Lung (tissue), 12 donors: Measurements from ENCODE around the gene NEK7. TPM values are rescaled to one million over a fixed set of nuclear protein-coding genes. Genes with fewer than 3 reads are reported as not detected.

Source experiments
- ATAC-seq: fragments of 200-7000 bp; cut with Tn5 transposase; one replicate; pipeline ENCODE4 v1.9.1; 2020; ENCODE audit warnings: moderate number of reproducible peaks; ENCODE audit not compliant: insufficient read depth, low FRiP score
- DNase-seq, 3 donors: peaks; one replicate each; pipeline ENCODE4 v3.0.0-alpha.2; 2013 to 2017
- H3K27ac ChIP-seq, 2 donors: one replicate each; pipeline ENCODE4 v1.5.1; 2013; ENCODE audit warnings: mild to moderate bottlenecking in 2 of 2, moderate library complexity in 2 of 2, control low read depth in 1 of 2, inconsistent platforms in 1 of 2, low read depth in 1 of 2, low read length in 1 of 2
- H3K27me3 ChIP-seq, 3 donors: one replicate each; pipeline ENCODE4 v1.5.1; 2013; ENCODE audit warnings: low read length in 2 of 3; ENCODE audit not compliant: control insufficient read depth in 3 of 3, insufficient read depth in 3 of 3
- H3K36me3 ChIP-seq, 4 donors: one replicate each; pipeline ENCODE4 v1.5.1; 2013; ENCODE audit warnings: low read length in 4 of 4, mild to moderate bottlenecking in 1 of 4, moderate library complexity in 1 of 4; ENCODE audit not compliant: control insufficient read depth in 4 of 4, insufficient read depth in 4 of 4
- H3K4me1 ChIP-seq, 5 donors: one replicate each; pipeline ENCODE4 v1.5.1; 2013; ENCODE audit warnings: low read length in 5 of 5, mild to moderate bottlenecking in 2 of 5, moderate library complexity in 1 of 5; ENCODE audit not compliant: control insufficient read depth in 5 of 5, insufficient read depth in 5 of 5
- H3K4me3 ChIP-seq: one replicate; pipeline ENCODE4 v1.5.1; 2013; ENCODE audit warnings: mild to moderate bottlenecking, control low read depth, moderate library complexity
- H3K9ac ChIP-seq, 2 donors: one replicate each; pipeline ENCODE4 v1.5.1; 2013; ENCODE audit warnings: low read length in 2 of 2, control low read depth in 1 of 2; ENCODE audit not compliant: insufficient read depth in 1 of 2
- H3K9me3 ChIP-seq, 4 donors: one replicate each; pipeline ENCODE4 v1.5.1; 2013; ENCODE audit warnings: low read length in 3 of 4, mild to moderate bottlenecking in 1 of 4, moderate library complexity in 1 of 4; ENCODE audit not compliant: control insufficient read depth in 4 of 4, insufficient read depth in 3 of 4
- CTCF ChIP-seq: IDR thresholded peaks from 2 replicates; pipeline ENCODE4 v1.5.1; 2012; ENCODE audit warnings: mild to moderate bottlenecking; ENCODE audit errors: control extremely low read depth, extremely low read depth
- WGBS, 2 donors: extraction: QIAGEN DNeasy Blood & Tissue Kit; methylation state at CpG; one replicate each; pipeline ENCODE4 v1.1.7; 2013; 5-methylcytosine and 5-hydroxymethylcytosine counted together
- polyA plus RNA-seq, 2 donors: library from polyadenylated mRNA; stranded (reverse); fragments of 200-250 nt; gene quantifications; one replicate each; pipeline ENCODE4 v1.2.1, GENCODE V29; 2013
- total RNA-seq, 2 donors: library from RNA; depleted of rRNA in 1 of 2; stranded (reverse); fragments of >200 nt in 1 of 2; gene quantifications; one replicate each; pipeline ENCODE4 v1.2.1, GENCODE V29; 2014 to 2021
- donor health status: control.
- donor health status: control.
- donor health status: Bipolar disorder and iron deficiency.
- donor health status: healthy.
- donor health status: DM: yes; HTN: yes; CAD: no.

Gene NEK7
- total and polyA plus RNA-seq, 4 donors = 23.9 to 132 (median 64.2) TPM

- Histone ChIP-seq H3K36me3 (peaks cover 0 to 8% (median 3%) of the 10 kb centered on the region in 4 donors), H3K4me1 (peaks cover 0 to 17% (median 7%) of the 10 kb centered on the region in 5 donors), H3K9me3 (no peaks in the 10 kb centered on the region), H3K27me3 (no peaks in the 10 kb centered on the region), H3K27ac (no peak overlapping the region), H3K9ac (no peak overlapping the region), H3K4me3 (no peak overlapping the region)
- ATAC-seq (no peak), DNase-seq (no peak)
- no peak for TF ChIP-seq CTCF
- 81 to 91% methylated on average over 7 of the region's 7 CpGs for WGBS, 2 donors
Observed at GRCh38 chr1:198290089-198290683, 133.4 kb downstream of the NEK7 start.

GRCh38 chr1:198291036-198291435 lies 134.2 kb downstream of the NEK7 start:
- TF ChIP-seq CTCF = no peak
- Histone ChIP-seq H3K9ac (no peak overlapping the region), H3K9me3 (no peaks in the 10 kb centered on the region), H3K27me3 (no peaks in the 10 kb centered on the region), H3K4me3 (no peak overlapping the region), H3K4me1 (peaks cover 0 to 17% (median 9%) of the 10 kb centered on the region in 5 donors), H3K36me3 (peaks cover 0 to 10% (median 3%) of the 10 kb centered on the region in 4 donors), H3K27ac (no peak overlapping the region)
- ATAC-seq (no peak), DNase-seq (no peak)

- peaks cover 0 to 17% (median 9%) of the 10 kb centered on the region in 5 donors for H3K4me1 ChIP-seq
- no peak for TF ChIP-seq CTCF
Observed at GRCh38 chr1:198291924-198292323, 135.1 kb downstream of the NEK7 start.

GRCh38 chr1:198295225-198295624 lies 138.4 kb downstream of the NEK7 start:
- ATAC-seq (no peak), DNase-seq (no peak)
- peaks cover 3 to 18% (median 7%) of the 10 kb centered on the region in 4 donors for H3K36me3 ChIP-seq
- no peak overlapping the region for H3K9ac ChIP-seq
- no peak overlapping the region for H3K27ac ChIP-seq
- peaks cover 0 to 2% (median 0%) of the 10 kb centered on the region in 5 donors for H3K4me1 ChIP-seq
- no peak overlapping the region for H3K4me3 ChIP-seq
- 90 to 91% methylated on average over 8 of the region's 8 CpGs for WGBS, 2 donors
- no peaks in the 10 kb centered on the region for H3K9me3 ChIP-seq
- TF ChIP-seq CTCF = no peak
- no peaks in the 10 kb centered on the region for H3K27me3 ChIP-seq

More at GRCh38 chr1:198291924-198292323, 135.1 kb downstream of the NEK7 start:
- no peak overlapping the region for H3K9ac ChIP-seq
- peaks cover 0 to 9% (median 2%) of the 10 kb centered on the region in 4 donors for H3K36me3 ChIP-seq
- no peak for DNase-seq
- no peak overlapping the region for H3K4me3 ChIP-seq
- no peak overlapping the region for H3K27ac ChIP-seq
- H3K9me3 ChIP-seq = no peaks in the 10 kb centered on the region
- H3K27me3 ChIP-seq = no peaks in the 10 kb centered on the region
- no peak for ATAC-seq
